Esophagus mucosa (tissue), 1 donor: ENCODE data around the gene MIS12. TPM values are rescaled to one million over a fixed set of nuclear protein-coding genes. Genes with fewer than 3 reads are reported as not detected.
A peak's percentile ranks its signal among the peaks of the same experiment; 100 is the strongest.

Experiments used
- ATAC-seq: fragments of 200-7000 bp; cut with Tn5 transposase; one replicate; pipeline ENCODE4 v1.9.1; 2020
- total RNA-seq: library from RNA; stranded (reverse); gene quantifications from one replicate; pipeline ENCODE4 v1.2.4, GENCODE V29; 2023
- donor health status: DM: yes; HTN: yes; CAD: no.

Gene MIS12
- total RNA-seq, result 8.1 TPM

GRCh38 chr17:5486206-5487124 lies at the start of gene MIS12:
Gene MIS12, plus strand, starts transcription at chr17:5486566. Its CDS starts 2,297 bp downstream, at chr17:5488863.
- peak; percentile 97 for ATAC-seq

- ATAC-seq, result no peak
Measured at GRCh38 chr17:5437721-5438317, 48.5 kb upstream of the MIS12 start.

- peak; percentile 96 for ATAC-seq
Measured at GRCh38 chr17:5438716-5439445, 47.5 kb upstream of the MIS12 start, which contains the start of gene C1QBP. Gene C1QBP, minus strand, starts transcription at chr17:5439155. Its CDS starts 82 bp downstream, at chr17:5439073.

- no peak for ATAC-seq
Measured at GRCh38 chr17:5439446-5439764, 47.0 kb upstream of the MIS12 start.

- no peak for ATAC-seq
Measured at GRCh38 chr17:5443728-5444127, 42.6 kb upstream of the MIS12 start.

GRCh38 chr17:5444209-5444608 lies 42.2 kb upstream of the MIS12 start:
- no peak for ATAC-seq

GRCh38 chr17:5446786-5447185 lies 39.6 kb upstream of the MIS12 start:
- ATAC-seq, result no peak

GRCh38 chr17:5464717-5465507 lies 21.5 kb upstream of the MIS12 start:
- no peak for ATAC-seq

- ATAC-seq, result no peak
Measured at GRCh38 chr17:5466295-5466694, 20.1 kb upstream of the MIS12 start.

GRCh38 chr17:5467416-5467815 lies 18.9 kb upstream of the MIS12 start:
- ATAC-seq, result no peak

- ATAC-seq, result peak; percentile 14
Measured at GRCh38 chr17:5468075-5468473, 18.3 kb upstream of the MIS12 start.

GRCh38 chr17:5472511-5472910 lies 13.9 kb upstream of the MIS12 start:
- no peak for ATAC-seq

- no peak for ATAC-seq
Measured at GRCh38 chr17:5473906-5474305, 12.5 kb upstream of the MIS12 start.

- ATAC-seq, result no peak
Measured at GRCh38 chr17:5478992-5479391, 7.4 kb upstream of the MIS12 start.

GRCh38 chr17:5480962-5481361 lies 5.4 kb upstream of the MIS12 start:
- no peak for ATAC-seq

GRCh38 chr17:5481451-5481850 lies 4.9 kb upstream of the MIS12 start:
- ATAC-seq, result no peak

GRCh38 chr17:5485270-5486205 lies 828 bp upstream of the MIS12 start, which contains the start of gene DERL2:
Gene DERL2, minus strand, starts transcription at chr17:5486178. Its CDS starts 17 bp downstream, at chr17:5486161.
- ATAC-seq, result peak; percentile 30

- no peak for ATAC-seq
Measured at GRCh38 chr17:5488752-5489151, 2.4 kb downstream of the MIS12 start.

- no peak for ATAC-seq
Measured at GRCh38 chr17:5492970-5493369, 6.6 kb downstream of the MIS12 start.

- ATAC-seq, result peak; percentile 34
Measured at GRCh38 chr17:5499476-5500231, 13.3 kb downstream of the MIS12 start.

GRCh38 chr17:5500247-5500588 lies 13.9 kb downstream of the MIS12 start:
- no peak for ATAC-seq
